SK-N-MC (cell line): ENCODE data around the gene CCDC63.

Source experiments
- DNase-seq: peaks from one replicate; pipeline ENCODE4 v3.0.0-alpha.2; 2011; ENCODE audit warnings: low read depth, low spot score
- H3K27ac ChIP-seq: fragments of 200-600 bp; sonication (generic); 2 replicates; pipeline ENCODE4 v1.5.1; 2016; ENCODE audit warnings: mixed run types
- H3K36me3 ChIP-seq: fragments of 200-600 bp; sonication (generic); 2 replicates; pipeline ENCODE4 v1.6.1; 2017; ENCODE audit warnings: antibody characterized with exemption, low read length, mixed read lengths; ENCODE audit not compliant: insufficient read depth
- H3K4me3 ChIP-seq: fragments of 200-600 bp; sonication (generic); 2 replicates; pipeline ENCODE4 v1.5.1; 2016
- H3K9ac ChIP-seq: fragments of 200-600 bp; sonication (generic); 2 replicates; pipeline ENCODE4 v1.8.0; 2017; ENCODE audit warnings: mixed run types, mixed read lengths; ENCODE audit not compliant: insufficient read length
- H3K9me3 ChIP-seq: fragments of 200-600 bp; sonication (generic); 2 replicates; pipeline ENCODE4 v1.6.1; 2017; ENCODE audit warnings: low read depth, mild to moderate bottlenecking, antibody characterized with exemption, low read length, moderate library complexity, mixed read lengths
- EZH2 ChIP-seq: fragments of 200-600 bp; sonication (generic); IDR thresholded peaks from one replicate; pipeline ENCODE4 v1.6.1; 2017; ENCODE audit warnings: antibody characterized with exemption
- FOXP2 ChIP-seq: optimal IDR thresholded peaks from 2 replicates; pipeline ENCODE3; 2011; ENCODE audit warnings: mild to moderate bottlenecking, moderate library complexity; ENCODE audit not compliant: insufficient read depth; ENCODE audit errors: extremely low read length, control extremely low read depth
- POLR2AphosphoS5 ChIP-seq: IDR thresholded peaks from 2 replicates; pipeline ENCODE4 v1.6.1; 2012; ENCODE audit warnings: mild to moderate bottlenecking, low read depth, low read length, borderline replicate concordance

Gene CCDC63

GRCh38 chr12:110825530-110825929 is 21.3 kb upstream of the CCDC63 start:
- Histone ChIP-seq H3K4me3 (no peak overlapping the region), H3K9ac (no peak overlapping the region), H3K9me3 (no peaks in the 10 kb centered on the region), H3K27ac (no peak overlapping the region), H3K36me3 (no peaks in the 10 kb centered on the region)
- no peak for DNase-seq
- TF ChIP-seq POLR2AphosphoS5: no peak
- no peak for TF ChIP-seq EZH2
- no peak for TF ChIP-seq FOXP2

- TF ChIP-seq EZH2 (no peak), FOXP2 (peak; percentile 83)
- H3K4me3 ChIP-seq: peak overlapping the region; percentile 63
Observed at GRCh38 chr12:110826592-110827200, 20.1 kb upstream of the CCDC63 start.

GRCh38 chr12:110829308-110829707 is 17.5 kb upstream of the CCDC63 start:
- Histone ChIP-seq H3K9me3 (no peaks in the 10 kb centered on the region), H3K9ac (no peak overlapping the region), H3K27ac (no peak overlapping the region), H3K4me3 (no peak overlapping the region), H3K36me3 (no peaks in the 10 kb centered on the region)
- no peak for DNase-seq
- TF ChIP-seq EZH2 (no peak), FOXP2 (no peak)

More at GRCh38 chr12:110826592-110827200, 20.1 kb upstream of the CCDC63 start:
- no peaks in the 10 kb centered on the region for H3K9me3 ChIP-seq
- peak; percentile 70 for DNase-seq
- H3K27ac ChIP-seq: no peak overlapping the region
- H3K36me3 ChIP-seq: no peaks in the 10 kb centered on the region
- H3K9ac ChIP-seq: peak overlapping the region; percentile 19

- Histone ChIP-seq H3K9me3 (no peaks in the 10 kb centered on the region), H3K27ac (no peak overlapping the region), H3K36me3 (no peaks in the 10 kb centered on the region), H3K4me3 (no peak overlapping the region), H3K9ac (no peak overlapping the region)
- TF ChIP-seq EZH2: no peak
- TF ChIP-seq POLR2AphosphoS5: no peak
- TF ChIP-seq FOXP2: no peak
- no peak for DNase-seq
Observed at GRCh38 chr12:110836291-110836690, 10.5 kb upstream of the CCDC63 start.

GRCh38 chr12:110841007-110841406 is 5.8 kb upstream of the CCDC63 start:
- Histone ChIP-seq H3K27ac (no peak overlapping the region), H3K36me3 (no peaks in the 10 kb centered on the region), H3K4me3 (no peak overlapping the region), H3K9me3 (no peaks in the 10 kb centered on the region), H3K9ac (no peak overlapping the region)
- no peak for TF ChIP-seq EZH2
- no peak for DNase-seq

- no peak overlapping the region for H3K4me3 ChIP-seq
- H3K9ac ChIP-seq: no peak overlapping the region
- no peaks in the 10 kb centered on the region for H3K36me3 ChIP-seq
- H3K9me3 ChIP-seq: no peaks in the 10 kb centered on the region
- no peak for DNase-seq
- TF ChIP-seq FOXP2 (no peak), POLR2AphosphoS5 (no peak), EZH2 (no peak)
- H3K27ac ChIP-seq: no peak overlapping the region
Observed at GRCh38 chr12:110844131-110844530, 2.7 kb upstream of the CCDC63 start.

- H3K27ac ChIP-seq: no peak overlapping the region
- TF ChIP-seq FOXP2: no peak
- TF ChIP-seq EZH2: no peak
- TF ChIP-seq POLR2AphosphoS5: no peak
- no peak overlapping the region for H3K9ac ChIP-seq
- H3K4me3 ChIP-seq: no peak overlapping the region
- H3K9me3 ChIP-seq: no peaks in the 10 kb centered on the region
- H3K36me3 ChIP-seq: no peaks in the 10 kb centered on the region
- no peak for DNase-seq
Observed at GRCh38 chr12:110844551-110845338, 2.0 kb upstream of the CCDC63 start.

- Histone ChIP-seq H3K9ac (no peak overlapping the region), H3K4me3 (no peak overlapping the region), H3K36me3 (no peaks in the 10 kb centered on the region), H3K27ac (no peak overlapping the region), H3K9me3 (no peaks in the 10 kb centered on the region)
- TF ChIP-seq EZH2: no peak
- no peak for DNase-seq
Observed at GRCh38 chr12:110845339-110845682, 1.5 kb upstream of the CCDC63 start.

- Histone ChIP-seq H3K9me3 (no peaks in the 10 kb centered on the region), H3K9ac (no peak overlapping the region), H3K27ac (no peak overlapping the region), H3K36me3 (no peaks in the 10 kb centered on the region), H3K4me3 (no peak overlapping the region)
- no peak for DNase-seq
- TF ChIP-seq POLR2AphosphoS5 (no peak), EZH2 (no peak), FOXP2 (no peak)
Observed at GRCh38 chr12:110848314-110848923, 1.6 kb downstream of the CCDC63 start.
